ENCODE measurements around the gene DCP1B.

DNA sequence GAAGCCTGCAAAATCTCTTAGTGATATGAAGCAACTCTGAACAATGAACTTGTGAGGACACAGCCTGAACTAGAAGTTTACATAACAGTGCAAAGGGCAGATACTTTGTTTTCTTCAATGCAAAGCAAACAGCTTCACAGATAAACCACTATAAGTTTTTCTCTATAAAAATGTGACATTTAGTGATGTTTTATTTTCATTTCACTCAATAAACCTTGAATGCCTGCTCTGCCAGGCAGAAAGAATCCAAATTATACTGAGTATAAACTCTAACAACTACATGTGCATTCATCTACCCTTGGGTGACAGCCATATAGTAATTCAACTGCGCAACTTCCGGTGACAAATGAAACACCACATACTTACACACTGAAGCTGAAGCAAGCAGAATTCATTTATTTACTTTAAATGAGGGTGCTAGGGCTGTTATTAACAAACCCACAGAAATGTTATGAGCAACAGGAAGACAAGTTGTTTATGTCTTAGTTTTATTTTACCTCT, 10.3 kb downstream of the DCP1B start:
- TF ChIP-seq CTCF (IDR thresholded peaks at IDR 0.05), result no peak
- no peak for TF ChIP-seq POLR2A (IDR thresholded peaks at IDR 0.05)
